ENCODE results near the gene TWF2. TPM values are rescaled to one million over a fixed set of nuclear protein-coding genes. Genes with fewer than 3 reads are reported as not detected.

Gene TWF2
- polyA plus RNA-seq, 1 donor from 2014 or later: 61.7 TPM

DNA sequence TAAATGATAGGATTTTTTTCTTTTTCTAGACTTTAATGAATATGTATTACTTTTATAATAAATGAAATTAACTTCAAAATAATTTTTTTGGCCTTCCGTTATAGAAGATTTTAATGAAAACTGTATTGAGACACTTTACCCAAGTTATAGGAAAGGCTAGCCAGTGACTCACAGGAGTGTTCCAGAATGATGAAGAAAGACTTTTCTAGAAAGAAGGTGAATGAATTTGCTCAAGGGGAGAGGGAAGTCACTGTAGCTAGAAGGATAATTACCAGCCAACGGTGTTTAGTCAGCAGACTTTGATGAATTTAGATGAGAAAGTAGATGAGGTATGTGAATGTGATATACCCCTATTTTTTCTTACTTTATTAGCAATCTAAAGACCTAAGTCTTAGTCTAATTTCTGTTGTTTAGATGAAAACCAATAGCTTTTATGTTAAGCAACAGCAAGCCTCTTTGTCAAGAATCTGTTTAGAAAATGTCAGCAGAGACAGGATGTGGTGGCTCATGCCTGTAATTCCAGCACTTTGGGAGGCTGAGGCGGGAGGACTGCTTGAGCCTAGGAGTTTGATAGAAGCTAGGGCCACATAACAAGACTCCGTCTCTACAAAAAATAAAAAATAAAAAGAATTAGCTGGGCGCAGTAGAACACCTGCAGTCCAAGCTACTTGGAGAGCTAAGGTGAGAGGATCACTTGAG, 37.8 kb downstream of the TWF2 start:
- no peaks in the 10 kb centered on the region for H4K20me1 ChIP-seq (ENCODE audit: insufficient read depth)
- no peaks in the 10 kb centered on the region for H3K9me3 ChIP-seq (ENCODE audit: low read length)
- no peaks in the 10 kb centered on the region for H3K9me2 ChIP-seq (ENCODE audit: insufficient read depth, low read length)
- H3K4me3 ChIP-seq (ENCODE audit: low read length): no peak overlapping the region
- TF ChIP-seq CTCF (IDR thresholded peaks at IDR 0.05; ENCODE audit: poor library complexity, severe bottlenecking) (no peak), POLR2AphosphoS5 (IDR thresholded peaks at IDR 0.05) (no peak), TAF1 (IDR thresholded peaks at IDR 0.05; ENCODE audit: low read depth) (no peak), REST (IDR thresholded peaks at IDR 0.05; ENCODE audit: borderline replicate concordance) (no peak), EZH2 (IDR thresholded peaks at IDR 0.05; ENCODE audit: borderline replicate concordance, insufficient read depth, low read length, poor library complexity, severe bottlenecking) (no peak)
- H3K9ac ChIP-seq (ENCODE audit: low read length): no peak overlapping the region
- no peaks in the 10 kb centered on the region for H3K36me3 ChIP-seq (ENCODE audit: insufficient read depth, low read length)
- no peak overlapping the region for H3K27ac ChIP-seq (ENCODE audit: low read length)
- H3K79me2 ChIP-seq (replicated peaks; ENCODE audit: insufficient read depth, low read length): peaks cover 15% of the 10 kb centered on the region
- H2AFZ ChIP-seq (ENCODE audit: low read depth, low read length): no peak overlapping the region
- no peaks in the 10 kb centered on the region for H3K27me3 ChIP-seq (ENCODE audit: insufficient read depth, low read depth, low read length)
- H3F3A ChIP-seq (ENCODE audit: insufficient read depth, low read length, poor library complexity, severe bottlenecking): no peaks in the 10 kb centered on the region
- no peak overlapping the region for H3K4me2 ChIP-seq (ENCODE audit: low read length)

DNA sequence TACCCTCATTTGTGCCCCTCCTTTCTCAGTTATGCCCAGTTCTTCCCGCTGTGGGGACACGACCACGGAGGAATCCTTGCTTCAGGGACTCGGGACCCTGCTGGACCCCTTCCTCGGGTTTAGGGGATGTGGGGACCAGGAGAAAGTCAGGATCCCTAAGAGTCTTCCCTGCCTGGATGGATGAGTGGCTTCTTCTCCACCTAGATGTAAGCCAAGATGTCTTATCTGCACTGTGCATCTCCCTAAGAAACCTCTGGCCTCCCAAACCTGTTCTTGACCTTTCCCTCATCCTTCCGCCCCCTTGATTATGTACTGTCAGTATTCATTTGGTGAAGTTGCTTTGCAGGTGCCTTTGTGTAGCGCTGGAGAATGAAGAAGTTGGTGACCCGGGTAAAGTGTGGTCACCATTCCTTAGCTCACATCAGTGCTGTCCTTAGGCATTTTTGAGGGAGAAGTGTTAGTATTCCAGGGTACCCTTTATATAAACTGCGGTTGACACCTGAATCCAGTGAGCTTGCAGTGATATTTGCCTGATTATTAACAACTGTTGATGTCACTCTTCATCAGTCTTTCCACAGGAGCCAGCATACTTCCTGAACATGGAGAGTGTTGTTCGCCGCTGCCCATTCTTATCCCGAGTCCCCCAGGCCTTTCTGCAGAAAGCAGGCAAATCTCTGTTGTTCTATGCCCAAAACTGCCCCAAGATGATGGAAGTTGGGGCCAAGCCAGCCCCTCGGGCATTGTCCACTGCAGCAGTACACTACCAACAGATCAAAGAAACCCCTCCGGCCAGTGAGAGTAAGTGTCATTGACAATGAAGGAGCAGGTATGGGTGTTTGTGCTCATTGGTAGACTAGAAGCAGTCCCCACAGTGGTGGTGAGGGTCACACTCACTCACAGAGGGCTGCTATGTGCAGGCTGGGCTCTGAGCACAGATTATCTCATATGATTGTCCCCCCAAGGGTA, 40.0 kb downstream of the TWF2 start:
- no peaks in the 10 kb centered on the region for H4K20me1 ChIP-seq (ENCODE audit: insufficient read depth)
- H3K27me3 ChIP-seq (ENCODE audit: insufficient read depth, low read depth, low read length): no peaks in the 10 kb centered on the region
- H3K4me3 ChIP-seq (ENCODE audit: low read length): peak overlapping the region; percentile 89
- H3F3A ChIP-seq (ENCODE audit: insufficient read depth, low read length, poor library complexity, severe bottlenecking): no peaks in the 10 kb centered on the region
- H3K4me2 ChIP-seq (ENCODE audit: low read length): peak overlapping the region; percentile 71
- H3K79me2 ChIP-seq (replicated peaks; ENCODE audit: insufficient read depth, low read length): peaks cover 15% of the 10 kb centered on the region
- H3K36me3 ChIP-seq (ENCODE audit: insufficient read depth, low read length): no peaks in the 10 kb centered on the region
- peak overlapping the region; percentile 89 for H3K9ac ChIP-seq (ENCODE audit: low read length)
- peak overlapping the region; percentile 96 for H2AFZ ChIP-seq (ENCODE audit: low read depth, low read length)
- TF ChIP-seq RAD21 (conservative IDR thresholded peaks at IDR 0.05) (no peak), EP300 (conservative IDR thresholded peaks at IDR 0.05; ENCODE audit: poor library complexity, severe bottlenecking) (no peak)
- H3K9me3 ChIP-seq (ENCODE audit: low read length): no peaks in the 10 kb centered on the region
- H3K9me2 ChIP-seq (ENCODE audit: insufficient read depth, low read length): no peaks in the 10 kb centered on the region
- peak overlapping the region; percentile 69 for H3K27ac ChIP-seq (ENCODE audit: low read length)

All from neural cell (in vitro differentiated cells).